Dedifferentiated amniotic fluid mesenchymal stem cell (primary cell): ENCODE results near the gene DNAH9.

ENCODE experiments used
- DNase-seq: peaks from one replicate; pipeline ENCODE4 v3.0.0-alpha.2; 2016; ENCODE audit errors: extremely low spot score

Gene DNAH9

DNA sequence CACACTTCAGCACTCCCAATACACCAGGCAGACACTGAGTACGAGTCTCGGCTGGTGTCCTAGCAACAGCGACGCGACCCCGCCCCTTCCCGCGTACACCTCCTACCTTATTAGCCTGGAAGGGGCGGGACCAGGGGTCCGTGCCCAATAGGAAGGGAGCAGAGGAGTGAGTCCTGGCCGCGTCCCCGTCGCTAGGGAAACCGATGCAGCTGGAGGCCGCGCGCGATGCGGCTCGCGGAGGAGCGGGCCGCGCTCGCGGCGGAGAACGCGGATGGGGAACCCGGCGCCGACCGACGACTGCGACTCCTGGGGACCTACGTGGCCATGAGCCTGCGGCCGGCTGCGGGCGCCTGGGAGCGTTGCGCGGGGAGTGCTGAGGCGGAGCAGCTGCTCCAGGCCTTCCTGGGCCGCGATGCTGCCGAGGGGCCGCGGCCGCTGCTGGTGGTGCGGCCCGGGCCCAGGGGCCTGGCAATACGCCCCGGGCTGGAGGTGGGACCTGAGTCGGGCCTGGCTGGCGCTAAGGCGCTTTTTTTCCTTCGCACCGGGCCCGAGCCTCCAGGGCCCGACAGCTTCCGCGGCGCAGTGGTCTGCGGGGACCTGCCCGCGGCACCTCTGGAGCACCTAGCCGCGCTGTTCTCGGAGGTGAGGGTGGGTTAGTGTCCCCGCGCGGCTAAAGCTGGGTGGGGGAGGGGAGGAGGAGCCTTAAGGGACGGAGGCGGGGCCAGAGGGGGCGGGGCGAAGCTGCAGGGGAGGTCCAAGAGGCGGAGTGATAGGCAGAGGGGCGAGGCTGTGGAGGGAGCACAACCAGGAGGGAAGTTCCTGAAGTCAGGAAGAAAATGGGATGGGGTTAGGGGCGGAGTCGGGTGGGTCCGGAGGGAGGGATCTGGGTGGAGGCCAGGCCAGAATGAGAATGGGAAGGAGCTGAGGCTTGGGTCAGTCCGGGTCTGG, at the start of gene DNAH9:
TSS of gene DNAH9 (plus strand) at position 197 of the 948 bp plus-strand sequence. CDS start at position 226, 29 bp downstream.
- no peak for DNase-seq

DNA sequence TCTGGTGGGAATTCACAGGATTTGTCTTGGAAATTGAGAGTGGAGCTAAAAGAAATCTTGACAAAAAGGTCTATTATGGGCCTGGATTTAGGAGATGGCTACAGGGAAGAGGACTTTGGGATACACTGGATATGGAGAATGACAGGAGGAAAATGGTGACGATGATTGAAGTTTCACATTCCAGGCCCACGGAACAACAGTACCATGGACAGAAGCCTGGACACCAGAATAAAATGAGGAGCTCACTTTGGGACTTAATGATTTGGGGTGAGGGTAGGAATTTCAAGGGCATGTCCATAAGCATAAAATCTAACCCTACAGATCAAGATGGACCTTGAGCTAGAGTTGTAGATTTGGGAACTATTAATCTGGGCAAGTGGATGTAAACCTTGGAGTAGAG, 47.8 kb upstream of the DNAH9 start:
- no peak for DNase-seq

GRCh38 chr17:11551442-11551841, 46.8 kb upstream of the DNAH9 start:
- DNase-seq: no peak

DNA sequence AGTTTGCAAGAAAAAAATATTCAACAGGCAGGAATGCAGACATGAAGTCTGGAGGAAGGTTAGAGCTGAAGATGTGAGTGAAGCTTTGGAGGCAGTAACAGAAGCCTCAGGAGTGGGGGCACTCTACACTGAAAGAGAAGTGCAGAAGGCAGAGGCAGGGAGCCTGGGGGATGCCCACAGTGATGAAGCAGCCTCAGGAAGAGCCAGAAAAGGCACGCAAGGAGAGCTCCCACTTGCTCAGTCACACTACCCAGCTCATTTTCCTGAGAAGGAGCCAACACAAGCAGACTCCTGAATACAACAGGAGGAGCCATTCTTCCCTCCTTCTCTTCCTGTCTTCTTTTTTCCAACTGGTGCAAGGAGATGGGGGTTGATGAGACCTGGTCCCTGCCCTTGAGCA, 45.1 kb upstream of the DNAH9 start:
- no peak for DNase-seq

DNA sequence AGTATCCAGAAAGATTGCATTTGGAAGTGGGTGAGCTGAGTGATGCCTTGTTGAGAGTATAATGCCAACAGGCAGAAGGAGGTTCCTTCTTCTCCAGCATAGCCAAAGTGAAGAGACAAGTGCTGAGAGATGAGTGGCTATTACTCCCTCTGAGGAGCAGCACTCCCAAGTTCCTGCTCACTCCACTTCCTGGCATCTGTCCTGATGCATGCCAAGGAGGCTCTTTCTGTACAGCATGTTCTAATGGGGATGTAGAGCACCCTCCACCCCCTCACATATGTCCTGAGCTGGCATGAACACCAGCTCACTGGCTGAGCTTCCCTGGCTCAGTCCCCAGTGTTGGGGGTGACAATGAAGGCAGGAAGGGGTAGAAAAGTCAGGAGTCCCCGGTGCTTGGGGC, 44.2 kb upstream of the DNAH9 start:
- no peak for DNase-seq

DNA sequence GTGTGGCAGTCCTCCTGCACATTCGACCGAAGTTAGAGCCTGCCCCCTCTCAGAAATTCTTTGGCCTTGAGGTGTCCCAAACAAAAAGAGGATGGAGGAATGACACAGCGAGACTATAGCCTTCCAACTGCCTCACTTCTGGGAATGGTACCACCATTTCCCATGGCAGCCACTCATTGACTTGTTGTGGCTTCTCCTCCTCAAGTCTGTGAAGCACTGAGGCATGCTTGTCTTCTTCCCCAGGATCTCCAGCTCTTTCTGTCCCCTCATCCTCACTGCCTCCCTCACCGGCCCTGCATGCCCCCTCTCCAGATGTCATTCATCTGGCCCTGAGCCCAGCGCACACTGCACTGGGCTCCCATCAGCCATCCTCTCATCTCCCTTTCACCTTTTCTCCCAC, 43.7 kb upstream of the DNAH9 start:
- DNase-seq: no peak

DNA sequence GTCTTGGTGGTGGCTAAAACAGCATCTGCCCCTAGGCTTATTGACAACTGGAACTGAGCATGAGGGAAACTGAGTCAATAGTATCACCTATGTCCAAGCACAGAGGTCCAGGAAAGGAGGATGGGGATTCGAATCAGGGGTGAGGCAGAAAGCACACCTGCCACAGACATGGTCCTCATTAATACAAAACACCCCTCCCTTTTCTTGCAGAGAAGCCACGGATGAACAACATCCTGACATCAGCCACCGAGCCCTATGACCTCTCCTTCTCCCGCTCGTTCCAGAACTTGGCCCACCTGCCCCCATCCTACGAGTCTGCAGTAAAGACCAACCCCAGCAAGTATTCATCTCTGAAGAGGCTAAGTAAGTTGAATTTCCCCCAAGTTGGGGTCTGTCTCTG, 42.7 kb upstream of the DNAH9 start:
- DNase-seq: no peak

DNA sequence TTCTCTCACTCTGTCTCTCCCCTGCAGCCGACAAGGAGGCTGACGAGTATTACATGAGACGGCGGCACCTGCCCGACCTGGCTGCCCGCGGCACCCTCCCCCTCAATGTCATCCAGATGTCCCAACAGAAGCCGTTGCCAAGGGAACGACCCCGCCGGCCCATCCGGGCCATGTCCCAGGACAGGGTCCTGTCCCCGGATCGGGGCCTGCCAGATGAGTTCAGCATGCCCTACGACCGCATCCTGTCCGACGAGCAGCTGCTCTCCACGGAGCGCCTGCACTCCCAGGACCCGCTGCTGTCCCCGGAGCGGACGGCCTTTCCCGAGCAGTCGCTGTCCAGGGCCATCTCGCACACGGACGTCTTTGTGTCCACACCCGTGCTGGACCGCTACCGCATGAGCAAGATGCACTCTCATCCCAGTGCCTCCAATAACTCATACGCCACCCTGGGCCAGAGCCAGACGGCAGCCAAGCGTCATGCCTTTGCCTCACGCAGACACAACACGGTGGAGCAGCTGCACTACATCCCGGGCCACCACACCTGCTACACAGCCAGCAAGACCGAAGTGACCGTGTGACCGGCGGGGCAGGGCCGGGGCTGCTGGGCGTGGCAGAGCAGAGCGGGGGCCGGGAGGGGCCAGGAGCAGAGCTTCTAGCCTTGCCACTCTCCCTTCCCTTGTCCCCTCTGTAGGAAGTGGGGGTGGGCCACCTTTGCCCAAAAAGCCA, 40.4 kb upstream of the DNAH9 start:
- DNase-seq: no peak

DNA sequence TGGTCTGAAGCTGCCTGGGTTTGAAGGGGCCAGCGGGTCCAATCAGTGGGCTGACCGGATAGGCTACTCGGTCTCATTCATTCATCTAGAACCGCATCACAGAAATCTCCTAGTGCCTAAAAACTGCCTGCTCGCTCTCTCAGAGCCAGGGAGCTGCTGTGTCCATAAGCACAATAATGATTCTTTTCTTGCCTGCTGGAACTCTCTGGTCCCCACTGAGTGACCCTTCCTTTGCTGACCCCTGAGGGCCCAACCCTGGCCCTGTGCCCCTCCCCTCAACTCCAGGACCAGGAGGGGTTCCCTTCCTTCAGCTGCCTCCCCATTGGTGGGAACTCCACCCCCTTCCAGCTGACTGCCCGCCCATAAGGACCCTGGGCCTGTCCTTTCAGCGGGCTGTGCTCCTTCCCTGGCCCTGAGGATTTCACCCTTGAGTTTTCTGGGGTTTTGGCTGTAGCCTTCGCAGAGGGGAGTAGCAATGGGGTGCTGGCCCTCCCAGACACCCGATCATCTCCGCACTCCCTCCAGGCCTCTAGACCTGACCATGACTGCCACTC, 39.5 kb upstream of the DNAH9 start:
- DNase-seq: no peak

DNA sequence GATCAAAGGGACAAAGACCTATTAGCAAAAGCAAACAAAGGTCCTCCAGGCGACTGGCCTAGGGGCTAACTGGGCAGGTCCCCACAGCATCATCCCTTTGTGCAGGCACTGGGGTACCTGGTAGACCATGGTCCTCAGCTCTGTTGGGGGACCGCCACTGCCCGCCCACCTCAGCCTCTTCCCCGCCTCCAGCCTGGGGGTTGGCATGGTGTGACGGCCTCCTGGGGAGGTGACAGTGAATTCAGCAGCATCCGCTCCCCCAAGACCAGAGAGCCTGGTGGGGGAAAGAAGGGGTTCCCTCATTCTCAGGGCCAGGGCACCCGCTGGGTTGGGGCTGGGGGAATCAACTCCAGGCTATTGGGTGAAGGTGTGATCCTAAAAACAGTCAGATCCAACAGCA, 38.7 kb upstream of the DNAH9 start:
- no peak for DNase-seq

DNA sequence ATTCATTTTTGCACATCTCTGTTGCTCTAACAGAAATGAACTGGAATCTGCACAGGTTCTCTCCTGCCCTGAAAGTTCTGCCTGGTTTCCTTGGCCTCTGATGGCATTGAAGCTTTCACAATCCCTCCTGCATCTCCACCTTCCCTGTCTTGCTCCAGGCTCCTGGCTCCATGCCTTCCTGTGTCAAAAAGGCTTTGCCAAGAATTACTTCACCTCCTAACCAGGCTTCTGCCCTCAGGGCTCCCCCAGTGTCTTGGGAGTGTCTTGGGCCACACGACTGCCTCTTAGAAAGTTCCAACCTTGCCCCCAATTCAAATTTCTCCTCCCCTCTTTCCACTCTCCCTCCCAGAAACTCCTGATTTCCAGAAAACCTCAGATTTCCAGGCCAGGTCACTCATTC, 37.0 kb upstream of the DNAH9 start:
- DNase-seq: no peak

DNA sequence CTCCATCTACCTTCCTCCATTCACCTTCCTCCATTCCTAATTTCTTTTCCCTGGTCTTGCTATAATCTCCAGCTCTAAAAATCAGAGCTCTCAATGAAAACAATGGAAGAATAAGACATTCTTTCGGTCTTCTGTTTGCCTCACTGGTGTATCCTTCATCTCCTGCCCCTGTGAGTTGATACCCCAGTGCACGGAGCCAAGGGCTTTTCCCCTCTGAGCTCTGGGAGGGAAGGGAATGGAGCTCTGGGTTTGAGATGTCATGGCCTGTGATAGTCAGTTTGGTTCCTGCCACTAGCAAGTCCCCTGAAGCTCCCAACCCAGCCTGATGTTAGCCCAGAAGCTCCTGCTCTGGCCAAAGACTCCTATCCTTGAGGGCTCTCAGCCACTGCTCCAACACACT, 36.6 kb upstream of the DNAH9 start:
- DNase-seq: no peak

GRCh38 chr17:11564589-11565380, 33.5 kb upstream of the DNAH9 start:
- no peak for DNase-seq

- DNase-seq: no peak
Observed at GRCh38 chr17:11565591-11565990, 32.7 kb upstream of the DNAH9 start.

- DNase-seq: no peak
Observed at GRCh38 chr17:11578998-11579397, 19.3 kb upstream of the DNAH9 start.

- no peak for DNase-seq
Observed at GRCh38 chr17:11580677-11581076, 17.6 kb upstream of the DNAH9 start.

GRCh38 chr17:11582217-11582616, 16.1 kb upstream of the DNAH9 start:
- DNase-seq: no peak

DNA sequence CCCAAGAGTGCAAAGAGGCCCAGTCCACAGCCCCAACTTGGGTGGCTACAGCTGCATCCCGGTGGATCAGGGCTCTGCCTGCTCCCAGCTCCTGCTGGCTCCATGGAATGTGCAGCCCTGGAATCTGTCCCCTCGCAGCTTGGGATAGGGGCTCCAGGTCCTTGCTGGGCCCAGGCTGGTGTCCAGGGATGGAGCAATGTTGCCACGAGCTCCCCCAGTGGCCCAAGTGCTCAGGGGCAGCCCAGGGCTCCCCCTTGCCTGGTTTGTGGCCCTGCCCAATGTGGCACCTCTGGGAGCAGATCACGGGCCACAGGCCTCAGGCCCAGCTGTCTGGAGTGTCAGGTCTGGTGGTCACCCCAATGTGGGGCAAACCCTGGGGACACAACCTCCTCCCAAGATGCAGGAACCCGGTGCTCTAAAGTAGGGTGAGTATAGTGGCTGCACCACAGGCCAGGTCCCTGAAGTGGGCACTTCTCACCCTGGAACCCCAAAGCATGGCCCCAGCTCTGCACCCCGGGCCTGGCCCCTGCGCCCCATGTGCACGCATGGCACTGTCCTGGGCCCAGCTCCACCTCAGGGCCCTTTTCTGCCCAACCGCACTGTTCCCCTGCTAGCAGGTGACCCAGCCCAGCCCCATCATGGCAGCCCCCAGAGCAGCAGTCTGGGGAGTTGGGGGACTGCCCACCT, 14.8 kb upstream of the DNAH9 start:
- DNase-seq: no peak

- no peak for DNase-seq
Observed at GRCh38 chr17:11589716-11590115, 8.6 kb upstream of the DNAH9 start.

GRCh38 chr17:11601661-11602060, 3.4 kb downstream of the DNAH9 start:
- no peak for DNase-seq

DNA sequence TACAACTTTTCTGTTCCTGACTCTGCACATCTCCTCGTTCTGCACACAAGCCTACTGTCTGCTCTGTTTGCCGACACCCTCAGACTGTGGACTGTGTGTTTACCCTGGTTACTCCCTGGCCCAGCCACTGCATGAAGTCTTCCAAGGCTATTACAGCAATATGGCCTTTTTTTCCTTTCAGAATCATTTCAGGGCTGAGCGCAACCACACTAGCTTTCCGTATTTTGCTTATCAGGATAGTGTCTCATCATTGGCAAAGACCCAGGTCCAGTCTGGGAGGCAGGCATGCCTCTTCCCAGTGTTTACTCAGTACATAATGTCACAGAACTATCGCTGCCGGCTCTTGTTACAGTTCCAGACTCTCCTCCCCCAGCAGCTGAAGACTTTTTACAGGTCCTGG, 10.1 kb downstream of the DNAH9 start:
- no peak for DNase-seq
